ENCODE data around the gene DIAPH2. TPM values are rescaled to one million over a fixed set of nuclear protein-coding genes. Genes with fewer than 3 reads are reported as not detected.

DIAPH2 gene
- total RNA-seq, 4 donors from 2014 or later, result 12.1 to 41.6 (median 29.1) TPM

DNA sequence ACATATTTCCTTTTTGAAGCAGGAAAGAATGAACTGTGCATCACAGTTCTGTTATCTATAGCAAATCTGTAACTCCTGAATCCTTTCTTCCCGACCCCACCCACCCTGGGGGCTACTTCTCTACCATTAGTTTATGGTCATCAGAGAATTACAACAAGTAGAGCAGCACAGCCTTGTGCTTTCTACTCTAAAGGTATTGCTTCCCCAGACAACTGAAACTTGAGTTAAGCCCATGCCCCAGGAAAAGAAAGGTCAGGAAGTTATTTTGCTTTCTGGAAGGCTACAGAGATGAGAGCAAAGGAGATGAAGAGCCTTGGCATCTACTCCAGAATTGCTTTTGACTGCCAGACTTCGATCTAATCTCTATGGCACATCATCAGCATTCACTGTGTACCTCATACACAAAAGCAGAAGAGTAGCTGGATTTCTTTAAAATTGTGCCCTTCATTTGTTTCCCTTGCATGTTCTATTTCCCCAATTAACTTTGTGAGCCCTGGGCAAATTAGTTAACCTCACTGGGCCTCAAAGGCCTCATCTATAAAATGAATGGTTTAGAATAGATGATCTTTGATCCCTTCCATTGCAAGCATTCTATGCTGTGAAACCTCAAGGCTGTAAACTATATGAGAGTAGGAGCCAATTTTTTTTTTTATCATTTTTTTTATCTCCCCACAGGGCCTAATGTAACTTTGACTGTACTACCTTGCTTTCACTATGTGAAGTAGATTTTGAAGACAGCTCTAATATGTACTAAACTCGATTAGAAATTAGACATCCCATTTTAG lies 794.7 kb downstream of the DIAPH2 start:
- intact Hi-C loops (cut with DNase I; ENCODE audit: low total_unique reads), result no loop called here
- Histone ChIP-seq H3K27me3 (no peaks in the 10 kb centered on the region), H3K27ac (no peak overlapping the region), H3K9me3 (no peaks in the 10 kb centered on the region), H3K36me3 (no peaks in the 10 kb centered on the region), H3K4me3 (no peak overlapping the region), H3K4me1 (no peaks in the 10 kb centered on the region)
- no peak for DNase-seq
- no peak for TF ChIP-seq POLR2A (IDR thresholded peaks at IDR 0.05)
- TF ChIP-seq, protein P1, sequence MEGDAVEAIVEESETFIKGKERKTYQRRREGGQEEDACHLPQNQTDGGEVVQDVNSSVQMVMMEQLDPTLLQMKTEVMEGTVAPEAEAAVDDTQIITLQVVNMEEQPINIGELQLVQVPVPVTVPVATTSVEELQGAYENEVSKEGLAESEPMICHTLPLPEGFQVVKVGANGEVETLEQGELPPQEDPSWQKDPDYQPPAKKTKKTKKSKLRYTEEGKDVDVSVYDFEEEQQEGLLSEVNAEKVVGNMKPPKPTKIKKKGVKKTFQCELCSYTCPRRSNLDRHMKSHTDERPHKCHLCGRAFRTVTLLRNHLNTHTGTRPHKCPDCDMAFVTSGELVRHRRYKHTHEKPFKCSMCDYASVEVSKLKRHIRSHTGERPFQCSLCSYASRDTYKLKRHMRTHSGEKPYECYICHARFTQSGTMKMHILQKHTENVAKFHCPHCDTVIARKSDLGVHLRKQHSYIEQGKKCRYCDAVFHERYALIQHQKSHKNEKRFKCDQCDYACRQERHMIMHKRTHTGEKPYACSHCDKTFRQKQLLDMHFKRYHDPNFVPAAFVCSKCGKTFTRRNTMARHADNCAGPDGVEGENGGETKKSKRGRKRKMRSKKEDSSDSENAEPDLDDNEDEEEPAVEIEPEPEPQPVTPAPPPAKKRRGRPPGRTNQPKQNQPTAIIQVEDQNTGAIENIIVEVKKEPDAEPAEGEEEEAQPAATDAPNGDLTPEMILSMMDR (IDR thresholded peaks at IDR 0.05 in 4 of 5, conservative IDR thresholded peaks at IDR 0.05 in 1 of 5), result no peak
- ATAC-seq, result no peak
- in situ Hi-C loops (cut with MboI; ENCODE audit: low sequenced_read_pairs in 4 of 4), result no loop called here

DNA sequence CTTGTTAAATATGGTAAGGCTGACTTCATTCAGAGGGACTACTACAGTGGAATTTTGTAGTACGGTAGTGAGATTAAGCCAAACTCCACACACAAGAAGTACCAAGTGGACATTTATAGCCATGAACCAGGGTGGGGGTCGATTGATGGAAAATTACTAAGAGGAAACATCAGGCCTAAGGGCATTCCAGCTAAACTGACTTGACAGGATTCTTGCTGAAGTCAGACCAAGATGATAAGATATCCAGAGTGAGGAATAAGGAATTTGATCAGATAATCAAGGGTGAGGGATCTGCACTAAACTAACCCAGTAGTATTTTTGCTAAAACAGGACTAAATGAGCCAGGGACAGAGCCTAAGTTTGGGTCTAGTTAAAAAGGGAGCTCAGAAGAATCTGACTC lies 796.6 kb downstream of the DIAPH2 start:
- Histone ChIP-seq H3K4me3 (no peak overlapping the region), H3K36me3 (no peaks in the 10 kb centered on the region), H3K27me3 (peaks cover 0 to 3% (median 0%) of the 10 kb centered on the region in 3 donors), H3K9me3 (no peaks in the 10 kb centered on the region), H3K4me1 (no peaks in the 10 kb centered on the region), H3K27ac (no peak overlapping the region)
- no peak for TF ChIP-seq POLR2A (IDR thresholded peaks at IDR 0.05)
- TF ChIP-seq, protein P1 (IDR thresholded peaks at IDR 0.05 in 4 of 5, conservative IDR thresholded peaks at IDR 0.05 in 1 of 5), result no peak
- ATAC-seq (no peak), DNase-seq (no peak)
- intact Hi-C loops (cut with DNase I; ENCODE audit: low total_unique reads), result no loop called here
- in situ Hi-C loops (cut with MboI; ENCODE audit: low sequenced_read_pairs in 4 of 4), result no loop called here

DNA sequence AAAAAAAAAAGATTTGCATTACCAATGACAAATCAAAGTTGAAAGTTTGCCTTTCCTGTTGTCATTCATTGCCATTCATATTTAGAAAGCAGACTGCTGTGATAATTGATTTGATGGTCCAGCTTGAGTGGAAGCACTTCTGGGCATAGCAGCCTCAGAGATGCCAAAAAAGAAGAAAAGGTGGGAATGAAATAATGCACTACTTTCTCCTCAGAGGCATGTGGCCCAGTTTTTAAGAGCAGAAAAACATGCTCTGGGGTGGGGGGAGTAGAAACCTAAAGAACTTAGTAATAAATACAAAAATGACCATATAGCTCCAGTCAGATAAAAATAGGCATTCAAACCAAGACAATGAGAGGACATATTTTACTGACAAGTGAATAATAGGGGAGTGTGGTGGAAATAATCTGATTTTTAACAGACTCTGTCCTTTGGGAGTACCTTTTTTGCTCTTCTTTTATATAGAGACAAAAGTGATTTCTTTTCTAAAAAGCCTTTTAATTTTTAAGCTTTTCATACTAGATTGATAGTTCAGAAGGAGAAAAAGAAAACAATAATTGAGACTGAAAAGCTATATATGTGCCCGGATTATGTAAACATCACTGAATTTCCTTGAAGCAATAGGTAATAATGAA lies 798.1 kb downstream of the DIAPH2 start:
- TF ChIP-seq, protein P1 (IDR thresholded peaks at IDR 0.05 in 4 of 5, conservative IDR thresholded peaks at IDR 0.05 in 1 of 5), result no peak
- no peak for TF ChIP-seq POLR2A (IDR thresholded peaks at IDR 0.05)
- in situ Hi-C loops (cut with MboI; ENCODE audit: low sequenced_read_pairs in 4 of 4), result no loop called here
- no peak for ATAC-seq
- Histone ChIP-seq H3K9me3 (no peaks in the 10 kb centered on the region), H3K27ac (no peak overlapping the region), H3K4me3 (no peak overlapping the region), H3K27me3 (peaks cover 0 to 3% (median 0%) of the 10 kb centered on the region in 3 donors), H3K4me1 (no peaks in the 10 kb centered on the region), H3K36me3 (no peaks in the 10 kb centered on the region)
- no peak for DNase-seq
- intact Hi-C loops (cut with DNase I; ENCODE audit: low total_unique reads), result no loop called here

DNA sequence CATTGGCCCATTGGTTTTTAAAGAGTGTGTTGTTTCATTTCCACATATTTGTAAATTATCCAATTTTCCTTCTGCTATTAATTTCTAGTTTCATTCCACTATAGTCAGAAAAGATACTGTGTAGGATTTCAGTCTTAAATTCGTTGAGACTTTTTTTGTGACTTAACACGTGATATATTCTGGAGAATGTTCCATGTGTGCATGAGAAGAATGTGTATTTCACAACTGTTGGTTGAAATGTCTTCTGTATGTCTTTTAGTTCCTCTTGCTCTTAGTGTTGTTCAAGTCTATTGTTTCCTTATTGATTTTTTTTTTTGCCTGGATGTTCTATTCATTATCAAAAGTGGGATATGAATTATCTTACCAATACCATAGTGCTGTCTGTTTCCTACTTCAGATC lies 806.0 kb downstream of the DIAPH2 start:
- no peak for DNase-seq
- H3K36me3 ChIP-seq, result no peaks in the 10 kb centered on the region
- TF ChIP-seq, protein P1 (IDR thresholded peaks at IDR 0.05 in 4 of 5, conservative IDR thresholded peaks at IDR 0.05 in 1 of 5), result no peak
- no peak for TF ChIP-seq POLR2A (IDR thresholded peaks at IDR 0.05)
- no peaks in the 10 kb centered on the region for H3K9me3 ChIP-seq
- no peak for ATAC-seq
- in situ Hi-C loops (cut with MboI; ENCODE audit: low sequenced_read_pairs in 4 of 4), result no loop called here
- H3K27me3 ChIP-seq, result peaks cover 0 to under 1% (median 0%) of the 10 kb centered on the region in 3 donors
- intact Hi-C loops (cut with DNase I; ENCODE audit: low total_unique reads), result no loop called here
- H3K27ac ChIP-seq, result no peak overlapping the region
- H3K4me1 ChIP-seq, result no peaks in the 10 kb centered on the region
- H3K4me3 ChIP-seq, result no peak overlapping the region
